IMR-90 (cell line): Measurements from ENCODE around the gene STX17. TPM values are rescaled to one million over a fixed set of nuclear protein-coding genes. Genes with fewer than 3 reads are reported as not detected.

Experiments used
- ATAC-seq: fragments of 200-7000 bp; cut with Tn5 transposase; 2 replicates; pipeline ENCODE4 v1.9.1; 2020; ENCODE audit warnings: low read depth, mild to moderate bottlenecking, moderate library complexity
- BruUV-seq: library from RNA; stranded (reverse); fragments of 400-500 nt; replicated peaks from 2 replicates; lab custom pipeline; 2021; lab: Mats Ljungman, UMichigan
- CTCF ChIA-PET: fragments of 300-600 bp; formaldehyde crosslinking; extraction: SDS; loops from one replicate; lab custom pipeline; 2021; ENCODE audit warnings: antibody characterized with exemption; lab: Yijun Ruan, JAX
- POLR2A ChIA-PET: fragments of 300-600 bp; sonication (Branson Sonifier 250); formaldehyde crosslinking; loops from one replicate; lab custom pipeline; 2022; ENCODE audit warnings: antibody characterized with exemption; ENCODE audit not compliant: unreplicated experiment; lab: Charles Lee
- DNase-seq: peaks from one replicate; pipeline ENCODE4 v3.0.0; 2013
- H2AFZ ChIP-seq: replicated peaks from 2 replicates; pipeline ENCODE3; 2013; ENCODE audit warnings: low read length, mild to moderate bottlenecking; ENCODE audit not compliant: poor library complexity
- H2AK5ac ChIP-seq: 2 replicates; pipeline ENCODE4 v1.6.1; 2013; ENCODE audit warnings: low read depth, low read length, inconsistent platforms
- H2AK9ac ChIP-seq: replicated peaks from 2 replicates; pipeline ENCODE3; 2013; ENCODE audit warnings: mild to moderate bottlenecking, low read depth, low read length, moderate library complexity; ENCODE audit not compliant: poor library complexity
- H2BK120ac ChIP-seq: 2 replicates; pipeline ENCODE4 v1.6.1; 2013; ENCODE audit warnings: low read depth, low read length, inconsistent platforms
- H2BK15ac ChIP-seq: 3 replicates; pipeline ENCODE4 v1.6.1; 2013; ENCODE audit warnings: low read depth, low read length, inconsistent platforms
- H2BK20ac ChIP-seq: 2 replicates; pipeline ENCODE4 v1.6.1; 2013; ENCODE audit warnings: low read depth, mild to moderate bottlenecking, inconsistent platforms, low read length, moderate library complexity
- H2BK5ac ChIP-seq: 2 replicates; pipeline ENCODE4 v1.6.1; 2013; ENCODE audit warnings: mild to moderate bottlenecking, low read depth, low read length, inconsistent platforms; ENCODE audit not compliant: poor library complexity, severe bottlenecking
- H3K14ac ChIP-seq: replicated peaks from 2 replicates; pipeline ENCODE4 v1.6.1; 2013; ENCODE audit warnings: low read depth, low read length, inconsistent platforms
- H3K18ac ChIP-seq: 2 replicates; pipeline ENCODE4 v1.6.1; 2013; ENCODE audit warnings: low read depth, low read length, control low read depth
- H3K23ac ChIP-seq: 2 replicates; pipeline ENCODE4 v1.6.1; 2013; ENCODE audit warnings: low read depth, low read length, inconsistent platforms
- H3K27ac ChIP-seq: 2 replicates; pipeline ENCODE4 v1.5.1; 2013; ENCODE audit warnings: mild to moderate bottlenecking, control low read depth, low read length; ENCODE audit not compliant: insufficient read depth
- H3K27me3 ChIP-seq: 2 replicates; pipeline ENCODE4 v1.6.1; 2013; ENCODE audit warnings: low read length; ENCODE audit not compliant: control insufficient read depth, insufficient read depth
- H3K36me3 ChIP-seq: 2 replicates; pipeline ENCODE4 v1.6.1; 2013; ENCODE audit warnings: low read length, mixed read lengths; ENCODE audit not compliant: control insufficient read depth, insufficient read depth
- H3K4ac ChIP-seq: 2 replicates; pipeline ENCODE4 v1.6.1; 2013; ENCODE audit warnings: low read depth, low read length, inconsistent platforms
- H3K4me1 ChIP-seq: 2 replicates; pipeline ENCODE4 v1.6.1; 2013; ENCODE audit warnings: low read length, mixed read lengths; ENCODE audit not compliant: control insufficient read depth, insufficient read depth
- H3K4me2 ChIP-seq: 2 replicates; pipeline ENCODE4 v1.6.1; 2013; ENCODE audit warnings: low read depth, mild to moderate bottlenecking, control low read depth, low read length, moderate library complexity
- H3K4me3 ChIP-seq: 2 replicates; pipeline ENCODE4 v1.5.1; 2013; ENCODE audit warnings: low read depth, mild to moderate bottlenecking, control low read depth, low read length, moderate library complexity; ENCODE audit not compliant: insufficient read depth
- H3K56ac ChIP-seq: 2 replicates; pipeline ENCODE4 v1.6.1; 2013; ENCODE audit warnings: low read length, inconsistent platforms; ENCODE audit not compliant: insufficient read depth; ENCODE audit errors: extremely low read depth
- H3K79me1 ChIP-seq, 2 experiments: 2 replicates each; pipeline ENCODE4 v1.6.1; 2013; ENCODE audit warnings: low read length in 2 of 2, inconsistent platforms in 1 of 2, low read depth in 1 of 2
- H3K9ac ChIP-seq: 2 replicates; pipeline ENCODE4 v1.6.1; 2013; ENCODE audit warnings: low read depth, low read length, control low read depth
- H3K9me1 ChIP-seq: 2 replicates; pipeline ENCODE4 v1.6.1; 2013; ENCODE audit warnings: low read length, inconsistent platforms; ENCODE audit not compliant: insufficient read depth
- H3K9me3 ChIP-seq: 2 replicates; pipeline ENCODE4 v1.6.1; 2013; ENCODE audit warnings: low read length; ENCODE audit not compliant: control insufficient read depth, insufficient read depth
- H4K20me1 ChIP-seq: 2 replicates; pipeline ENCODE4 v1.6.1; 2013; ENCODE audit warnings: low read length, inconsistent platforms; ENCODE audit not compliant: insufficient read depth
- H4K5ac ChIP-seq: 2 replicates; pipeline ENCODE4 v1.6.1; 2013; ENCODE audit warnings: mild to moderate bottlenecking, low read depth, low read length, control low read depth
- H4K8ac ChIP-seq, 2 experiments: 2 replicates each; pipeline ENCODE4 v1.6.1; 2013; ENCODE audit warnings: low read depth in 2 of 2, low read length in 2 of 2, control low read depth in 1 of 2, inconsistent platforms in 1 of 2
- H4K91ac ChIP-seq: 2 replicates; pipeline ENCODE4 v1.6.1; 2013; ENCODE audit warnings: low read depth, low read length, inconsistent platforms; ENCODE audit not compliant: insufficient read depth
- BHLHE40 ChIP-seq: fragments of 150-350 bp; IDR thresholded peaks from 2 replicates; pipeline ENCODE4 v1.6.1; 2016; ENCODE audit warnings: mild to moderate bottlenecking, low read depth, low read length
- CHD1 ChIP-seq: IDR thresholded peaks from 2 replicates; pipeline ENCODE4 v1.6.1; 2012; ENCODE audit warnings: low read depth, low read length, improper control_type of control experiment
- CTCF ChIP-seq: conservative IDR thresholded peaks from 2 replicates; pipeline ENCODE4 v1.5.1; 2012; ENCODE audit warnings: mild to moderate bottlenecking, low read depth, low read length, improper control_type of control experiment
- FOS ChIP-seq: fragments of 150-350 bp; IDR thresholded peaks from 2 replicates; pipeline ENCODE4 v1.6.1; 2016; ENCODE audit warnings: low read depth, low read length
- MXI1 ChIP-seq: IDR thresholded peaks from 2 replicates; pipeline ENCODE4 v1.6.1; 2012; ENCODE audit warnings: low read depth, mild to moderate bottlenecking, low read length, moderate library complexity, borderline replicate concordance
- NFE2L2 ChIP-seq: fragments of 150-350 bp; IDR thresholded peaks from 2 replicates; pipeline ENCODE4 v1.6.1; 2016; ENCODE audit warnings: low read depth, mild to moderate bottlenecking, low read length
- RAD21 ChIP-seq: IDR thresholded peaks from 2 replicates; pipeline ENCODE4 v1.6.1; 2012; ENCODE audit warnings: low read length, improper control_type of control experiment
- RCOR1 ChIP-seq: IDR thresholded peaks from 2 replicates; pipeline ENCODE4 v1.6.1; 2012; ENCODE audit warnings: mild to moderate bottlenecking, low read length, improper control_type of control experiment; ENCODE audit not compliant: insufficient replicate concordance
- SMC3 ChIP-seq: fragments of 150-350 bp; IDR thresholded peaks from 2 replicates; pipeline ENCODE4 v1.6.1; 2016; ENCODE audit warnings: low read depth, mild to moderate bottlenecking, antibody characterized with exemption, low read length, moderate library complexity
- WGBS, 2 experiments: methylation state at CpG; one replicate each; pipeline versions ENCODE4 v1.1.5 to v1.1.7; 2013; ENCODE audit warnings: missing lambda C conversion rate in 2 of 2; ENCODE audit not compliant: insufficient read length in 1 of 2; ENCODE audit errors: extremely low coverage in 2 of 2; 5-methylcytosine and 5-hydroxymethylcytosine counted together
- dilution Hi-C: fragments of 300-500 bp; cut with HindIII; formaldehyde crosslinking; loops from one replicate; pipeline ENCODE4 v1.14.3; 2018; ENCODE audit warnings: low sequenced_read_pairs; ENCODE audit not compliant: unreplicated experiment
- in situ Hi-C: fragments of 300-500 bp; cut with MboI; formaldehyde crosslinking; loops from 3 replicates; pipeline ENCODE4 v1.14.3; 2019; ENCODE audit warnings: low sequenced_read_pairs, inconsistent platforms, mixed read lengths
- intact Hi-C: fragments of 100-400 bp; cut with micrococcal nuclease; formaldehyde crosslinking; loops from 2 replicates; pipeline ENCODE4 v1.10.0; 2022
- polyA plus RNA-seq, 3 experiments: library from polyadenylated mRNA; depleted of rRNA; stranded (reverse); fragments of >200 nt; gene quantifications; 2 replicates each; pipeline ENCODE4 v1.2.3, GENCODE V29; 2012; ENCODE audit warnings: low replicate concordance in 1 of 3
- total RNA-seq: library from RNA; depleted of rRNA; stranded (reverse); fragments of >200 nt; gene quantifications from 2 replicates; pipeline ENCODE4 v1.2.3, GENCODE V29; 2012
- TF ChIP-seq, protein P1 (sequence below): fragments of 150-350 bp; IDR thresholded peaks from 2 replicates; pipeline ENCODE4 v1.6.1; 2016; ENCODE audit warnings: low read depth, mild to moderate bottlenecking, low read length, moderate library complexity, borderline replicate concordance
- TF ChIP-seq, protein P2 (sequence below): fragments of 150-350 bp; IDR thresholded peaks from 2 replicates; pipeline ENCODE4 v1.6.1; 2017; ENCODE audit warnings: mild to moderate bottlenecking, antibody characterized with exemption, low read length, low read depth

STX17 gene
- total and polyA plus RNA-seq, 2 of the 4 experiments (the other 2 are of a cell fraction), result 6.2 to 11.7 TPM

DNA sequence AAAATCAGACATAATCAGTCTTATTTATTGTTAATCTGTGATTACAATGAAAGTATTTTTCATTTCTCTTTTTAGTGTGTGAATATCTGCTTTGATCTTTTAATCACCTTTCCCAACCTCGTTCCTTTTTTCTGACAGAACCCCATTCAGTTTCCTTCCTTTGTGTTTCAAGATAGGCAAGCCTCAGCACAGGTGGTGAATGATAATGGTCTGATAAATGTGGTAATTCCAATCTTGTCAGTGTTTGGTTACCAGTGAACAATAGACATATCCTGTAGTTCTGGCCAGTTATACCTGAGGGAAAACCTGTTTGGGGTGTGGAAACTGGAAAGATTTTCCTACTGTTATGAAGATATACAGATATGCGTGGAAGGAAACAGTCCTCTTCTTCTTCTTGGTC is 13.5 kb downstream of the STX17 start:
- intact Hi-C loops (no loop called here), in situ Hi-C loops (no loop called here), dilution Hi-C loops (no loop called here)
- no peak overlapping the region for H3K27ac ChIP-seq
- TF ChIP-seq FOS, result no peak
- no peak for TF ChIP-seq RCOR1
- TF ChIP-seq, protein P1, sequence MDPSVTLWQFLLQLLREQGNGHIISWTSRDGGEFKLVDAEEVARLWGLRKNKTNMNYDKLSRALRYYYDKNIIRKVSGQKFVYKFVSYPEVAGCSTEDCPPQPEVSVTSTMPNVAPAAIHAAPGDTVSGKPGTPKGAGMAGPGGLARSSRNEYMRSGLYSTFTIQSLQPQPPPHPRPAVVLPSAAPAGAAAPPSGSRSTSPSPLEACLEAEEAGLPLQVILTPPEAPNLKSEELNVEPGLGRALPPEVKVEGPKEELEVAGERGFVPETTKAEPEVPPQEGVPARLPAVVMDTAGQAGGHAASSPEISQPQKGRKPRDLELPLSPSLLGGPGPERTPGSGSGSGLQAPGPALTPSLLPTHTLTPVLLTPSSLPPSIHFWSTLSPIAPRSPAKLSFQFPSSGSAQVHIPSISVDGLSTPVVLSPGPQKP, result no peak
- TF ChIP-seq NFE2L2, result no peak
- TF ChIP-seq SMC3, result no peak
- TF ChIP-seq BHLHE40, result no peak
- no peak for TF ChIP-seq CTCF
- TF ChIP-seq CHD1, result no peak
- no peak for TF ChIP-seq RAD21
- TF ChIP-seq, protein P2, sequence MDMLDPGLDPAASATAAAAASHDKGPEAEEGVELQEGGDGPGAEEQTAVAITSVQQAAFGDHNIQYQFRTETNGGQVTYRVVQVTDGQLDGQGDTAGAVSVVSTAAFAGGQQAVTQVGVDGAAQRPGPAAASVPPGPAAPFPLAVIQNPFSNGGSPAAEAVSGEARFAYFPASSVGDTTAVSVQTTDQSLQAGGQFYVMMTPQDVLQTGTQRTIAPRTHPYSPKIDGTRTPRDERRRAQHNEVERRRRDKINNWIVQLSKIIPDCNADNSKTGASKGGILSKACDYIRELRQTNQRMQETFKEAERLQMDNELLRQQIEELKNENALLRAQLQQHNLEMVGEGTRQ, result no peak
- TF ChIP-seq MXI1, result no peak
- peaks cover 6% of the 10 kb centered on the region; the same call in 1 of the 2 replicates for H3K9me1 ChIP-seq
- no peak overlapping the region for H2BK20ac ChIP-seq
- no peak overlapping the region for H3K4me2 ChIP-seq
- H4K20me1 ChIP-seq, result no peaks in the 10 kb centered on the region
- POLR2A ChIA-PET, result no interaction called here
- H3K14ac ChIP-seq, result no peak overlapping the region
- no peak overlapping the region for H2BK120ac ChIP-seq
- no peak overlapping the region for H2AFZ ChIP-seq
- no peak overlapping the region for H3K23ac ChIP-seq
- ATAC-seq (no peak), DNase-seq (no peak)
- no peak overlapping the region for H2AK5ac ChIP-seq
- CTCF ChIA-PET, result no interaction called here
- BruUV-seq, result no TSS peak
- H3K9ac ChIP-seq, result no peak overlapping the region
- H3K79me1 ChIP-seq, result peaks cover 0 to 13% of the 10 kb centered on the region in 2 experiments; a peak in 3 of 4 replicates
- no CpG with 5 or more reads among the region's 2 CpGs for WGBS, 2 experiments
- H3K56ac ChIP-seq, result no peak overlapping the region
- H3K18ac ChIP-seq, result no peak overlapping the region
- H2BK5ac ChIP-seq, result no peak overlapping the region
- no peak overlapping the region for H4K5ac ChIP-seq
- H3K4me1 ChIP-seq, result no peaks in the 10 kb centered on the region
- no peak overlapping the region for H4K8ac ChIP-seq
- H2BK15ac ChIP-seq, result no peak overlapping the region
- H3K4me3 ChIP-seq, result no peak overlapping the region
- no peak overlapping the region for H2AK9ac ChIP-seq
- no peaks in the 10 kb centered on the region for H3K9me3 ChIP-seq
- H3K36me3 ChIP-seq, result peaks cover 29% of the 10 kb centered on the region
- H3K27me3 ChIP-seq, result no peaks in the 10 kb centered on the region
- H3K4ac ChIP-seq, result no peak overlapping the region
- H4K91ac ChIP-seq, result no peak overlapping the region
